Testis (tissue), 2 donors: ENCODE data around the gene PTH2R.

Experiments
- CTCF ChIP-seq, 3 experiments: fragments of 450-650 bp in 2 of 3; fragments of 200-600 bp in 1 of 3; sonication (generic) in 1 of 3; IDR thresholded peaks; one replicate each; pipeline ENCODE4 v1.5.1; 2016 to 2019; ENCODE audit warnings: antibody characterized with exemption in 3 of 3, mild to moderate bottlenecking in 2 of 3, moderate library complexity in 1 of 3
- POLR2A ChIP-seq: fragments of 450-650 bp; IDR thresholded peaks from one replicate; pipeline ENCODE4 v1.6.1; 2017; ENCODE audit warnings: antibody characterized with exemption, mild to moderate bottlenecking, moderate library complexity

DNA sequence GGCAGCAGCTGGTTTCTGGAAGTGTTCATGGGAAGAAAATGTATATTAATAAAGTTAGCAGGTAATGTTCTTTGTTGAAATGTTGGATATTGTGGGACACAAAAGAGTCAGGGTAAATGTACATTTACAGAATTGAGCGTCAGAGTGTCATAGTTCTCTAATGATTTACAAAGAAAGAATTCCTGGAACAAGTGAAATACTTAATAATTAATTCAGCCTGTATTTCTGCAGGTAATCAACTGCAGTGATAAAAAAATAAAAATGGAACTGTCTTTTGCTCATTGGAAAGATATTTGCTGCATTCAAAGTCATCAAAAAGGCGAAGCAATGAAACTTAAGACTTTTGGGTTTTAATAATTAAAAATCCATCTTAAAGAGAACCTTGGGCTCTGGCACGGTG lies 27.4 kb upstream of the PTH2R start:
- TF ChIP-seq POLR2A (no peak), CTCF (IDR thresholded peaks at IDR 0.05) (no peak)
